Kasumi-1 (cell line): Measurements from ENCODE around the gene SCN3B.
A peak's percentile ranks its signal among the peaks of the same experiment; 100 is the strongest.

Experiments
- DNase-seq, 2 experiments: peaks; one replicate each; lab custom pipeline; 2025; lab: John Stamatoyannopoulos, UW

SCN3B gene

GRCh38 chr11:123653827-123654565 is 428 bp downstream of the SCN3B start:
- no peak for DNase-seq

DNA sequence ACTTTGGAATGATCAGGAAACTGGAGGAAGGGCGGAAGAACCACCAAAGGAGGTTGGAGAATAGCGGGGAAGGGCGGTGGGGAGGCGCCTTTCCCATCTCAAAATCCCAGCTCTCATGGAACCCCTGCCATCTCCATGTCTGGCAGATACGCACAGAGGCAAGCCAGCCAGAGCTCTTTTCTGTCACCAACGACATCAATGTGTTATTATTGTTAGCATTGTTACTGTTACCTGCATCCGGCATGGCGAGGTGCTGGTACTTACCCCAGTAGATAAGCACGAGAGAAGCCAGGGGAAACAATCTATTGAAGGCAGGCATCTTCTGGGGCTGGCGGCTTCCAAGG is 969 bp downstream of the SCN3B start:
- no peak for DNase-seq

GRCh38 chr11:123652599-123652998 is 1.8 kb downstream of the SCN3B start:
- DNase-seq = no peak

DNA sequence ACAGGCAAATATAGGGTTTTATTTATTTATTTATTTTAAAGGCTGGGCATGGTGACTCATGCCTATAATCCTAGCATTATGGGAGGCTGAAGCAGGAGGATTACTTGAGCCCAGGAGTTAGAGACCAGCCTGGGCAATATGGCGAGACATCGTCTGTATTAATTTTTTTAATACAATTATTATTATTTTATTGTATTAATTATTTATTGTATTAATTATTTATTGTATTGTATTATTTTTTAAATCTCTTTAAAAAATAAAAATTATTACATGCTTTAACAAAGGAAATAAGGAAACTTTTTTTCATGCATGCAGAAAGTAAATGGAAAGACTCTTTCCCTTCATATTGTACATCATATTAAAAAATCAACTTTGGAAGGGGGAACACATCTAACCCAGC is 3.5 kb downstream of the SCN3B start:
- no peak for DNase-seq

GRCh38 chr11:123645286-123645975 is 9.0 kb downstream of the SCN3B start:
- DNase-seq = no peak

DNA sequence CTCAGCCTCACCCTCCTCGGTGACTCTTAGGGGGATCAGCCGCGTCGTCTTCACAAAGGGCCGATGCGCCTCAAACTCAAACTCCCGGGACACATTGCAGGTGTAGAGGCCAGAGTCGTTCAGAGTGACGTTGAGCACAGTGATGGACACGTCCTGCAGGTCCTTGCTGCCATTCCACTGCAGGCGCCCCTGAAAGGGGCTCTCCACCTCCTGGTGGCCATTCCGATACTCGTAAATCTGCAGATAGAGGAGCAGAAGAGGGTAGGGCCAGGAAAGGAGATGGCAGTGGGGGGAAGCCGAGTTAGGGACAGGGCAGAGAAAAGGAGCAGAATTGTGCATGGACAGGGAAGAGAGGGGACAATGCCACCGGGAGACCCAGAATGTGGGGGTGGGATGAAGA is 12.0 kb downstream of the SCN3B start:
- no peak for DNase-seq

- DNase-seq = no peak
Measured at GRCh38 chr11:123641495-123641840, 13.0 kb downstream of the SCN3B start.

- peak; percentile 50 to 64 for DNase-seq
Measured at GRCh38 chr11:123640677-123641494, 13.5 kb downstream of the SCN3B start.

DNA sequence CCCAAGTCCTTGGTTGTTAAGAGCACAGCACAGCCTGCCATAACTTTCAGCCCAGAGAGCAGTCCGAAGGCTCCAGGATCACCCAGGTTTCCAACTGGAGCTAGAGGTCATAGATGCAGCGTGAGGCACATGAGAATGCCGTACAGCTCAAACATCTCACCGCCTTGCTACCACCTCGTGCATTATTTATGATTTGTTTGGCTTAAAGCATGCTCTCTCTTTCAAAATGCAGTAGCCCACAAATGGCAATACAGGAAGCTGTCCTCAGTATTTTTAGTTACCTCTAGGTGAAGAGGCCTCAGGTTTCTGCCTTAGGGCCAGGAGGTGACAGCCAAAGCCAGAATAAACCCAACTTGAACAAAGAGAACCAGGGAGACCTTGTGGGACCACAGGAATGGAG is 14.4 kb downstream of the SCN3B start:
- no peak for DNase-seq

DNA sequence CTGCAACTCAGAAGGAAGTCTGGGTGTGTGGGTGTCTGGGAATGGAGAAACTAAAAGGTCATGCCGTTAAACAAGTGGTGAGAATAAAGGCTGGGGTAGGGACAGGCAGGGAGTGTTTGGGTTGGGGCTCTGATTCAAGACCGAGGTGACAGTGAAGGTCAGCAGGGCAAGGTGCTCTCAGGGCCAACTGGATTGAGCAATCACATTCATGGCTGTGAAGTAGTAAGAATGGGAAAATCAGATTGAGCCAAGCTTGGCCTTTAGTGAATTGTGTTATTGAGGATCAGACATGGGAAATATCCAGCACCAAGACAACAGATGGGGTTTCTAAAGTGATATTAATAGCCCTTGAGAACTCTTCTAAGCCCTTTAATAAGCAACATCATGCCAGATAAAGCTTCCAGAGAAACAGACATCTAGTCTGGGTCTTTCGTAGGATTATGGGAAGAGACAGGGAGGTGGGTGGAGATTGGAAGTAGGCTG is 24.3 kb downstream of the SCN3B start:
- DNase-seq = no peak

GRCh38 chr11:123628936-123629683 is 25.3 kb downstream of the SCN3B start:
- DNase-seq = no peak

- DNase-seq = no peak
Measured at GRCh38 chr11:123624974-123625373, 29.4 kb downstream of the SCN3B start.

DNA sequence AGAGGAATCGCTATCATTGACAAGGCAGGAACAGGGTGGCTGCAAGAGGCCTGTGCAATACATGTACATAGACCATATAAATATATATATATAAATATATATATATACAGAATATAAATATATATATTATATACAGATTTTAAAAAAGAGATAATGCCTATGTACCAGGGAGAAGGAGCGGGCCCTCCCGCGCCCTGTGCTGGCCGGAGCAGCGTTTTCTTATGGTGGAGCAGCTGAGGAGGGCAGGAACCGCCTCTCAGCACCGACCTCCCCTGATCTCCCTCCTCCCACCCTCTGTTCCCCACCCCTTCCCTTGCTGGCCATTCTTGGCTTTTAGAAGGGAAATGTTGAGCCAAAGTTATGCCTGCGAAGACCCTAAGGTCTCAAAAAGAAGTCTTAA is 31.8 kb downstream of the SCN3B start:
- DNase-seq = no peak

GRCh38 chr11:123616505-123617198 is 37.8 kb downstream of the SCN3B start:
- no peak for DNase-seq

GRCh38 chr11:123611698-123612097 is 42.7 kb downstream of the SCN3B start:
- no peak for DNase-seq

GRCh38 chr11:123608945-123609344 is 45.5 kb downstream of the SCN3B start:
- no peak for DNase-seq

GRCh38 chr11:123608371-123608770 is 46.1 kb downstream of the SCN3B start:
- DNase-seq = no peak

GRCh38 chr11:123607781-123608180 is 46.6 kb downstream of the SCN3B start:
- DNase-seq = no peak

DNA sequence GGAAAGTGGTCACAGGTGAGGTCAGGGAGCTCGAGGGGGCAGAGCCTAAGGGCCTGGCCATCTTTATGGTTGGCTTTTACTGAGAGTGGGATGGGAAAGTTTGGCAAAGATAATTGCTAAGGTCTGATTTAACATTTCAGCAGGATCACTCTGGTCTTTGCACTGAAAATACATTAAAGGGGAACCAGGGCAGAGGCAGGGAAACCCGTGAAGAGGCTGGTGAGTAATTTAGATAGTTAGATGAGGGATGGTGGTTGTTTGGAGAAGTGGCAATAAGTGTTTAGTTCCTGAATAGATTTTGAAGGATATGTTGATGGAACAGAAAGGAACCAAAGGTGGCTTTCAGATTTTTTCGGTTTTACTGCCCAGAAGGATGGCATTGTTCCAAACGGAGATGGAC is 50.8 kb downstream of the SCN3B start:
- no peak for DNase-seq

DNA sequence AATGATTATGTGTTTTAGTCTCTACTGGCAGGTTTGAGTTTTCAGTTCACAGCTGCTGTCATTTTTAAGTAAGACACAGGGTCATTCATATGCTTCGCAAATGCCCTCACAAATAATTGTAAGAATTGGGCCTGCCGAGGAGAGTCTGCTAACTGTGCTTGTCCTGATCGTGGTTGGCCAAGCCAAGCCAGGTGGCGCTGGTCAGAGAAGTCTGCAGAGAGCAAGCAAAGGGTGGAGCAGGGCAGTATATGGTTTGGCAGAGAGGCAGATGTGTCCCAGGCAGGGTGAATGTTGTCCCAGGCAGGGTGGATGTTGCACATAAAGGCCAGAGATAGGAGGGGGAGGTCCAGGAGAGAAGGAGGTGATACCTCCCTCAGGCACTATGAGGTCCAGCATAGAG is 52.7 kb downstream of the SCN3B start:
- DNase-seq = no peak

DNA sequence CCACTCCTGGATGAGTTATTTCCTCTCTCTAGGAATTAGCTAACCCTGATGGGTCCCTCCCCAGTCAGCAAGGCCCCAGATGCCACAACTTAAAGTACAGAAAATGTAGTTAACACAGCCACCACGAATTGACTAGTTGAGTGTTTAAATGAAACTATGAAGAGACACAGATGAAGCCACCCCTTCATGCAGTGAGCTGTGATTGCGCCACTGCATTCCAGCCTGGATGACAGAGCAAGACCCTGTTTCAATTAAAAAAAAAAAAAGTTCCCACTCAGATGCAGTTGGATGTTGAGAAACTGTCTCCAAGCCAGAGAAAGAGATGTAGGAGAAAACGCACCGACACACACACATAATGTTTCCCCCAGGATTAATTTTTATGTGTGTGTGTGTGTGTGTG is 53.3 kb downstream of the SCN3B start:
- no peak for DNase-seq

DNA sequence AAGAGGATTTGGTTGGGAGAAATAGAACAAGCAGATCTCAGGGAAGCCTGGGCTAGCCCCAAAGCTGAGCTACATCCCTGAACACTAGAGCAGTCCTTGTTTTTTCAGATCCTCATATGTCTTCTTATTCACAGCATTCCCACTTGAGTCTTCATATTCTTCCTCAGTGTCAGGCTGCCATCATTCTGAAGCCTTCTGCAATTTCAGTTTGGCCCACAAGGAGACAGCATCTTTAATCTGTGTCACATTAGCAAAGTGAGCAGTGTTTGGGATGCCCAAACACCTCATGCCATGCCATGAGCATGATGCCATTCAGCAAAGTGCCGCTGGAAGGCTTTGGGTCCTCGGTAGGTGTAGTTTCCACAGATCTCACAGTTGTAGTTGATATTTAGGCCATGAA is 56.6 kb downstream of the SCN3B start:
- DNase-seq = no peak
